Loucy (cell line): Measurements from ENCODE around the gene CDK16.

Experiments
- H2AFZ ChIP-seq: fragments of 200-600 bp; sonication (generic); 2 replicates; pipeline ENCODE4 v1.6.0; 2016; ENCODE audit warnings: antibody characterized with exemption, mild to moderate bottlenecking, low read length, moderate library complexity
- H3F3A ChIP-seq: fragments of 200-600 bp; 2 replicates; pipeline ENCODE4 v1.6.0; 2016; ENCODE audit warnings: antibody characterized with exemption, low read depth, mild to moderate bottlenecking
- H3K27me3 ChIP-seq: fragments of 200-600 bp; sonication (generic); 2 replicates; pipeline ENCODE4 v1.6.1; 2014; ENCODE audit warnings: low read length, mild to moderate bottlenecking; ENCODE audit not compliant: insufficient read depth, poor library complexity, severe bottlenecking
- H3K36me3 ChIP-seq: fragments of 200-600 bp; sonication (generic); 2 replicates; pipeline ENCODE4 v1.6.1; 2016; ENCODE audit warnings: low read length; ENCODE audit not compliant: insufficient read depth
- H3K4me1 ChIP-seq: fragments of 200-600 bp; sonication (generic); 2 replicates; pipeline ENCODE4 v1.5.1; 2014; ENCODE audit warnings: low read length, mild to moderate bottlenecking; ENCODE audit not compliant: insufficient read depth, poor library complexity, severe bottlenecking
- H3K4me2 ChIP-seq: fragments of 200-600 bp; sonication (generic); 2 replicates; pipeline ENCODE4 v1.6.0; 2014; ENCODE audit warnings: antibody characterized with exemption, low read length, low read depth, mild to moderate bottlenecking; ENCODE audit not compliant: poor library complexity, severe bottlenecking
- H3K4me3 ChIP-seq: fragments of 200-600 bp; sonication (generic); 2 replicates; pipeline ENCODE4 v1.5.1; 2014; ENCODE audit warnings: low read length, mild to moderate bottlenecking, mixed read lengths; ENCODE audit not compliant: poor library complexity, severe bottlenecking
- H3K79me2 ChIP-seq: fragments of 200-600 bp; sonication (generic); 2 replicates; pipeline ENCODE4 v1.6.1; 2014; ENCODE audit warnings: low read length; ENCODE audit not compliant: insufficient read depth
- H3K9ac ChIP-seq: fragments of 200-600 bp; sonication (generic); 2 replicates; pipeline ENCODE4 v1.6.0; 2014; ENCODE audit warnings: mild to moderate bottlenecking, low read depth, low read length, moderate library complexity; ENCODE audit not compliant: poor library complexity, severe bottlenecking
- H3K9me2 ChIP-seq: fragments of 200-600 bp; sonication (generic); replicated peaks from 2 replicates; pipeline ENCODE4 v1.6.1; 2016; ENCODE audit warnings: low read depth, low read length, mixed read lengths
- H3K9me3 ChIP-seq: fragments of 200-600 bp; sonication (generic); 2 replicates; pipeline ENCODE4 v1.6.1; 2014; ENCODE audit warnings: mild to moderate bottlenecking, antibody characterized with exemption, low read length, low read depth; ENCODE audit not compliant: insufficient read depth
- H4K20me1 ChIP-seq: fragments of 200-600 bp; sonication (generic); 2 replicates; pipeline ENCODE4 v1.6.0; 2014; ENCODE audit warnings: antibody characterized with exemption, low read length, mild to moderate bottlenecking; ENCODE audit not compliant: insufficient read depth, poor library complexity, severe bottlenecking
- EZH2phosphoT487 ChIP-seq: fragments of 200-600 bp; IDR thresholded peaks from 2 replicates; pipeline ENCODE4 v1.6.1; 2018; ENCODE audit warnings: antibody characterized with exemption, mild to moderate bottlenecking, moderate library complexity, borderline replicate concordance
- TF ChIP-seq, protein P1 (sequence below): fragments of 200-600 bp; sonication (generic); conservative IDR thresholded peaks from 2 replicates; pipeline ENCODE4 v1.5.1; 2014; ENCODE audit warnings: mild to moderate bottlenecking, antibody characterized with exemption, low read length

The CDK16 gene

DNA sequence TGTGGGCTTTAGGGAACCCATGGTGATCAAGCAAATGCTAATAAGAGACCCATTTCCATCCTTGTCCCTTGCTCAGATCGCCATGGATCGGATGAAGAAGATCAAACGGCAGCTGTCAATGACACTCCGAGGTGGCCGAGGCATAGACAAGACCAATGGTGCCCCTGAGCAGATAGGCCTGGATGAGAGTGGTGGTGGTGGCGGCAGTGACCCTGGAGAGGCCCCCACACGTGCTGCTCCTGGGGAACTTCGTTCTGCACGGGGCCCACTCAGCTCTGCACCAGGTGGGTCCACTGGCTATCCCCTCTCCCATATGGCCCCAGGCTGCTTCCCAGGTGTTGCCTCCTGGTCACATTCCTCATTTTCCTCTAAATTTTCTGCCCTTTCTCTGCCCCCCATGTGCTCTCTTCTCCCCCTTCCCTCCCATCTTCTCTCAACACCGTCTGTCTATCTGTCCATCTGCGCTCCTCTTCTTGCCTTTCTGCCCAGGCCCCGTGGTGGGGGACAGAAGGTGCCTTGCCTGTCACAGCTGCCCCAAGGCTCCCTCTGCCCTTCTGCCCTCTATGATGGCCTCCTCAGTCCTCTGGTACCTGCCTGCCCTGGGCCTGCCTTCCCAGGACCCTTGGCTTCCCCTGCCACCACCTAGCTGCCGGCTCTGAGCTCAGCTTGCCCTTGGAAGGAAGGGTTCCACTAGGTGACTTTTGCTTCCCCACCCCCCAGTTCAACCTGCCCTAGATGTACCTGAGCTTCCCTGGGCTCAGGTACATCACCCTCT, 5.2 kb downstream of the CDK16 start:
- H2AFZ ChIP-seq, result no peak overlapping the region
- H3K79me2 ChIP-seq, result peaks cover 51% of the 10 kb centered on the region
- H3K9ac ChIP-seq, result no peak overlapping the region
- H3K27me3 ChIP-seq, result peaks cover 4% of the 10 kb centered on the region
- H3K4me3 ChIP-seq, result no peak overlapping the region
- H3K9me2 ChIP-seq, result no peaks in the 10 kb centered on the region
- no peaks in the 10 kb centered on the region for H3F3A ChIP-seq
- no peak overlapping the region for H3K4me2 ChIP-seq
- peaks cover 53% of the 10 kb centered on the region; the same call in 1 of the 2 replicates for H3K36me3 ChIP-seq
- H3K9me3 ChIP-seq, result no peaks in the 10 kb centered on the region
- peaks cover 45% of the 10 kb centered on the region for H4K20me1 ChIP-seq
- TF ChIP-seq EZH2phosphoT487, result no peak
- TF ChIP-seq, protein P1, sequence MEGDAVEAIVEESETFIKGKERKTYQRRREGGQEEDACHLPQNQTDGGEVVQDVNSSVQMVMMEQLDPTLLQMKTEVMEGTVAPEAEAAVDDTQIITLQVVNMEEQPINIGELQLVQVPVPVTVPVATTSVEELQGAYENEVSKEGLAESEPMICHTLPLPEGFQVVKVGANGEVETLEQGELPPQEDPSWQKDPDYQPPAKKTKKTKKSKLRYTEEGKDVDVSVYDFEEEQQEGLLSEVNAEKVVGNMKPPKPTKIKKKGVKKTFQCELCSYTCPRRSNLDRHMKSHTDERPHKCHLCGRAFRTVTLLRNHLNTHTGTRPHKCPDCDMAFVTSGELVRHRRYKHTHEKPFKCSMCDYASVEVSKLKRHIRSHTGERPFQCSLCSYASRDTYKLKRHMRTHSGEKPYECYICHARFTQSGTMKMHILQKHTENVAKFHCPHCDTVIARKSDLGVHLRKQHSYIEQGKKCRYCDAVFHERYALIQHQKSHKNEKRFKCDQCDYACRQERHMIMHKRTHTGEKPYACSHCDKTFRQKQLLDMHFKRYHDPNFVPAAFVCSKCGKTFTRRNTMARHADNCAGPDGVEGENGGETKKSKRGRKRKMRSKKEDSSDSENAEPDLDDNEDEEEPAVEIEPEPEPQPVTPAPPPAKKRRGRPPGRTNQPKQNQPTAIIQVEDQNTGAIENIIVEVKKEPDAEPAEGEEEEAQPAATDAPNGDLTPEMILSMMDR, result no peak
- peaks cover 5% of the 10 kb centered on the region for H3K4me1 ChIP-seq

DNA sequence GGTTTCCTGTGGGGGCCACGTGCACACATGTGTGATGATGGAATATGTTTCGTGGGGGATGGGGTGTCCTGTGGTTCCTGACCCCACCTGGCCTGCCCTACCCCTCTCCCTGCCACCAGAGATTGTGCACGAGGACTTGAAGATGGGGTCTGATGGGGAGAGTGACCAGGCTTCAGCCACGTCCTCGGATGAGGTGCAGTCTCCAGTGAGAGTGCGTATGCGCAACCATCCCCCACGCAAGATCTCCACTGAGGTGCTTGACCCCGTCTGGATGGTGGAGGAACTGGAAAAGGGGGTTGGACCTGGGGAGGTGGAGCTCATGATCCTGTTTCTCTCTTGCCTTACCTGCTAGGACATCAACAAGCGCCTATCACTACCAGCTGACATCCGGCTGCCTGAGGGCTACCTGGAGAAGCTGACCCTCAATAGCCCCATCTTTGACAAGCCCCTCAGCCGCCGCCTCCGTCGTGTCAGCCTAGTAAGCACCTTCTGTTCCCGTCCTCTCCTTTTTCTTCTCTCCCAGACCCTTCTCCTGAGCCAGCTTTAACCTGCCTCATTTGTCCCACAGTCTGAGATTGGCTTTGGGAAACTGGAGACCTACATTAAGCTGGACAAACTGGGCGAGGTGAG, 5.9 kb downstream of the CDK16 start:
- Histone ChIP-seq H3K79me2 (peaks cover 44% of the 10 kb centered on the region), H2AFZ (no peak overlapping the region), H4K20me1 (peaks cover 39% of the 10 kb centered on the region), H3K36me3 (peaks cover 58% of the 10 kb centered on the region; the same call in 1 of the 2 replicates), H3K9me2 (no peaks in the 10 kb centered on the region), H3K9ac (no peak overlapping the region), H3F3A (no peaks in the 10 kb centered on the region), H3K4me3 (no peak overlapping the region), H3K9me3 (no peaks in the 10 kb centered on the region), H3K4me2 (no peak overlapping the region), H3K4me1 (peaks cover 5% of the 10 kb centered on the region), H3K27me3 (no peaks in the 10 kb centered on the region)
- TF ChIP-seq, protein P1, result no peak
- no peak for TF ChIP-seq EZH2phosphoT487

DNA sequence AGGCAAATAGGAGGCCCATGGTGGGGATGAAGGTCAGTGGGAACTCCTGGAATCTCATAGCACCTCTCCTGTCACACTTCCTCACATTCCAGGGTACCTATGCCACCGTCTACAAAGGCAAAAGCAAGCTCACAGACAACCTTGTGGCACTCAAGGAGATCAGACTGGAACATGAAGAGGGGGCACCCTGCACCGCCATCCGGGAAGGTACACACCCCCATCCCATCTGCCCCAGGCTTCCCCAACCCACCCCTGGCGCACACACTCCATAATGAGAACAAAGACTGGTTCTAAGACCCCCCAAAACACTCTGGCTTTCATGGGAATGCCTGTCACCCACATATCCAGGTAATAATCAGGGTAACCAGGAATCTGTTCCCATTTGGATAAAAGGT, 6.4 kb downstream of the CDK16 start:
- TF ChIP-seq, protein P1, result no peak
- no peak for TF ChIP-seq EZH2phosphoT487
- Histone ChIP-seq H3K9me3 (no peaks in the 10 kb centered on the region), H3K79me2 (peaks cover 39% of the 10 kb centered on the region), H3K27me3 (no peaks in the 10 kb centered on the region), H3F3A (no peaks in the 10 kb centered on the region), H2AFZ (no peak overlapping the region), H3K4me3 (no peak overlapping the region), H3K4me1 (peaks cover 5% of the 10 kb centered on the region), H3K9ac (no peak overlapping the region), H3K36me3 (peaks cover 58% of the 10 kb centered on the region; the same call in 1 of the 2 replicates), H3K4me2 (no peak overlapping the region), H4K20me1 (peaks cover 34% of the 10 kb centered on the region), H3K9me2 (no peaks in the 10 kb centered on the region)
